ENCODE results near the gene CFAP251.
"Not testable (repeated sequence)": the region's sequence is repeated elsewhere in the genome, so short reads cannot be mapped to it uniquely, and the experiment has no call there.

CFAP251 gene

GRCh38 chr12:121911824-121912585, 6.4 kb upstream of the CFAP251 start:
- DNase-seq, result no peak

- DNase-seq, result no peak
These were observed 2.5 kb upstream of the CFAP251 start for GRCh38 chr12:121915841-121916321.

GRCh38 chr12:121916719-121917118, 1.7 kb upstream of the CFAP251 start:
- DNase-seq, result no peak

GRCh38 chr12:121918679-121919038, 267 bp downstream of the CFAP251 start:
- DNase-seq, result no peak

GRCh38 chr12:121921066-121921465, 2.7 kb downstream of the CFAP251 start:
- DNase-seq, result no peak

- DNase-seq, result no peak
These were observed 6.9 kb downstream of the CFAP251 start for GRCh38 chr12:121925358-121925695.

GRCh38 chr12:121926874-121927706, 8.7 kb downstream of the CFAP251 start:
- DNase-seq, result no peak

- DNase-seq, result no peak
These were observed 9.4 kb downstream of the CFAP251 start for GRCh38 chr12:121927813-121928212.

- DNase-seq, result not testable (repeated sequence)
These were observed 11.2 kb downstream of the CFAP251 start for GRCh38 chr12:121929545-121929944.

GRCh38 chr12:121930862-121931261, 12.5 kb downstream of the CFAP251 start:
- DNase-seq, result no peak

- no peak for DNase-seq
These were observed 13.8 kb downstream of the CFAP251 start for GRCh38 chr12:121932176-121932536.

GRCh38 chr12:121932914-121933521, 14.6 kb downstream of the CFAP251 start:
- no peak for DNase-seq

GRCh38 chr12:121933522-121934308, 15.3 kb downstream of the CFAP251 start:
- DNase-seq, result no peak

- DNase-seq, result no peak
These were observed 15.9 kb downstream of the CFAP251 start for GRCh38 chr12:121934309-121934664.

- DNase-seq, result no peak
These were observed 19.3 kb downstream of the CFAP251 start for GRCh38 chr12:121937654-121938053.

- no peak for DNase-seq
These were observed 20.8 kb downstream of the CFAP251 start for GRCh38 chr12:121939186-121939585.

- DNase-seq, result no peak
These were observed 21.8 kb downstream of the CFAP251 start for GRCh38 chr12:121939992-121940766.

- DNase-seq, result no peak
These were observed 23.8 kb downstream of the CFAP251 start for GRCh38 chr12:121942145-121942718.

- no peak for DNase-seq
These were observed 25.5 kb downstream of the CFAP251 start for GRCh38 chr12:121943926-121944325.

GRCh38 chr12:121946313-121947025, 28.1 kb downstream of the CFAP251 start:
- no peak for DNase-seq

- DNase-seq, result no peak
These were observed 29.6 kb downstream of the CFAP251 start for GRCh38 chr12:121947981-121948380.

Data from CD4-positive, alpha-beta T cell treated with Interleukin-17A for 1 hour (primary cell).